Activated CD4-positive, alpha-beta T cell treated with anti-CD3 and anti-CD28 coated beads, Interleukin-2, Interleukin-6, amounts not matched to agents 100 ng/mL and 50 ng/mL, durations not matched to agents 16 hours and 8 hours (primary cell): Measurements from ENCODE around the gene MS4A15.
"Not testable (repeated sequence)": the region's sequence is repeated elsewhere in the genome, so short reads cannot be mapped to it uniquely, and the experiment has no call there.

Experiments
- DNase-seq: peaks from one replicate; pipeline ENCODE4 v3.0.0-alpha.2; 2020

The MS4A15 gene

DNA sequence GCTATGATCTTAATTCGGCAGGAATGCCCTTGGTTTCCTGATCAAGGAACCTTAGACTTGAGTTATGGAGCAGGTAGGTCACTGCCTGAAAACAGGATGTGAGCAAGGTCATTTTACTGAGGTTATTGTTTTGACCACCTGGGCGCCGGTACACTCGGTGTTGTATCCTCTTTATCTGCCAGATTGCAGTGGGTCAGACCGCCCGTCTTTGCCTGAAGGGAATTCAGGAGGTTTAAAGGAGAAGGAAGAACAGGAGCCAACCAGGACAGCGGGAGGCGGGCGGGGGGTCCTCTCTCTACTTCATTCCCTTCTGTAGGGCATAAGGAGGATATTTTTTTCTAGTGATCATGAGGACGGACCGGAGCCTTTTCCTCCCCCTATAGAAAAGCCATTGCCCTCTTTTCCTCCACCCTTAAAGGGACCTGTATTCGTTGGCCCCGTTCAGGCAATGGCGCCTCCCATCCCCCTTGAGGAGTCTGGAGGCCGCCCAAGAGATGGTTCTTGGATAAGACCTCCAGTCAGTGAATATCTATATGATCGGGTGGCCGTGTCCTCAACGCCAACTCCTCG is 649 bp downstream of the MS4A15 start:
- DNase-seq = no peak

- DNase-seq = not testable (repeated sequence)
These were observed 2.0 kb downstream of the MS4A15 start for GRCh38 chr11:60758671-60759070.

- not testable (repeated sequence) for DNase-seq
These were observed 3.0 kb downstream of the MS4A15 start for GRCh38 chr11:60759438-60760225.

- no peak for DNase-seq
These were observed 4.9 kb downstream of the MS4A15 start for GRCh38 chr11:60761436-60762190.

GRCh38 chr11:60762851-60763691 is 6.4 kb downstream of the MS4A15 start:
- DNase-seq = peak; percentile 10

DNA sequence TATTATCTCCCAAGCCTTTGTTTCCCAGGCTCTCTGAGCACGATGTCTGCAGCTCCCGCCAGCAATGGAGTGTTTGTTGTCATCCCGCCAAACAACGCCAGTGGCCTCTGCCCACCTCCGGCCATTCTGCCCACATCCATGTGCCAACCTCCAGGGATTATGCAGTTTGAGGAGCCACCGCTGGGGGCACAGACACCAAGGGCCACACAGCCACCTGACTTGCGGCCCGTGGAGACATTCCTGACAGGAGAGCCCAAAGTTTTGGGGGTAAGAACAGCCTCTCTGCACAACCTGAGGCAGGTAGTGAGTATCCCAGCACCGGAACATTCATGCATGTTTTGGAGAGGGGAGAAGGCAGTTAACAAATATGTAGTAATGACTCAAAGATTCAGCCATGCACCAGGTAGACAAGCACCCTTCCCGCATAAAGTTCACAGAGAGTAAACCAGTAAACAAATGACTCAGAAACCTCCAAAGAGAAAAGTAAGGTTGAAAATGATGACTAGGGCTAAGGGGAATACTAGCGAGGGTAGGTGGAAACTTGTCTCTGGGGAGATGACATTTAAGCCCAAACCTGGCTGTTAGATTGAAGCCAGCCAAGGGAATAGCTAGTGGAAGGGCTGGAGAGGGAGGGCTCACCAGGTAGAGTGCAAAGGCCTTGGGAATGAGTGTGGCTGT is 7.2 kb downstream of the MS4A15 start:
- peak; percentile 5 for DNase-seq

DNA sequence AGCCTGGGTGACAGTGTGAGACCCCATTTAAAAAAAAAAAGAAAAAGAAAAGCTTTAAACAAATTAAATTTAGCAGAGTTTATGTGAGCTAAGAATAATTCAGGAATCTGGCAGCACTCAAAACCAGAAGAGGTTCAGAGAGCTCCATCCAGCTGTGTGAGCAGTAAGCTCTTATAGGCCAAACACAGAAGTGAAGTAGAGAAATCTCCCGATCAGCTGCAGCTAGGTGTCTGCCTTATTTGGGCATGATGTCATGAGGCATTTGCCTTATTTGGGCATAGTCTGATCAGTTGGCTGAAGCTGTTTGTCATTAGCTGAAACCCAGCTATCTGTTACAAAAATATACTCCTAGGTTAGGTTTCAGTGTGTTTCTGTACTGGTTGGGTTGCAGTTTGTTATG is 8.2 kb downstream of the MS4A15 start:
- no peak for DNase-seq

GRCh38 chr11:60765355-60765754 is 8.7 kb downstream of the MS4A15 start:
- DNase-seq = no peak

DNA sequence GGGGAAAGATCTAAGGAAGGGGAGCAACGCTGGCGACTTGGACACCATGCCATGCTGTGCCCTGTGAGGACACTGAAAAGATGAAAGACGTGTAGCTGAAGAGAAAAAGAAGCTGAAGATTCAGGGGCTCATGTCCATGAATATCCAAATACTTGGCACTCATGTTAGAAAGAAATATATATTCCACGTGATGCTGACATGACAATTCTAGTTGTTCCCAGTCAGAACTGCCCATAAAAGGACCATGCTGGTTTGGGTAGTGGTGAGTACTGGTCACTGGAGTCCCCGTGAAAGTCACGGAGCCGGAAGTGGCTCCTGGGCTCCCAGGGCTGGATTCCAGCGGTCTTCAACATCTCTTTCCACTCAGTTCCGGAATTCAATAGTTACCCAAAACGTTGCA is 9.9 kb downstream of the MS4A15 start:
- DNase-seq = no peak

- DNase-seq = peak; percentile 23
These were observed 10.7 kb downstream of the MS4A15 start for GRCh38 chr11:60767388-60767811.

DNA sequence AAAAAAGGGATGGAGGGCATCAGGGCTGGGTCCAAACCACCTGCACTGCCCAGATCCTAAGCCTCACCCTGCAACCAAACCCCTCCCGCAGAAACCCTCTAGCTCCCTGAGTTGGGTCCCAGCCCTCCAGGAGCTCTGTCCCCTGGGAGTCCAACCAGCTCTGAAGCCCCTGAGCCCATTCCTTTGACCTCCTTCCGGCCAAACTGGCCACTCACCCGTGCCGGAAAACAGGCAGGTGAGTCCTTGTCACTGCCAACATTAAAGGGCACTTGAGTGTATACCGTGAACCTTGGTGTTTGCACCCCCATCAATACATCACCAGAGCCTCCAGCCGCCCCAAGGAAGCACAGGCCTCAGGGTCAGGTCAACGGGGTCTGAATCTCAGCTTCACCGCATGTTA is 11.5 kb downstream of the MS4A15 start:
- no peak for DNase-seq

- no peak for DNase-seq
These were observed 12.6 kb downstream of the MS4A15 start for GRCh38 chr11:60769273-60769672.

DNA sequence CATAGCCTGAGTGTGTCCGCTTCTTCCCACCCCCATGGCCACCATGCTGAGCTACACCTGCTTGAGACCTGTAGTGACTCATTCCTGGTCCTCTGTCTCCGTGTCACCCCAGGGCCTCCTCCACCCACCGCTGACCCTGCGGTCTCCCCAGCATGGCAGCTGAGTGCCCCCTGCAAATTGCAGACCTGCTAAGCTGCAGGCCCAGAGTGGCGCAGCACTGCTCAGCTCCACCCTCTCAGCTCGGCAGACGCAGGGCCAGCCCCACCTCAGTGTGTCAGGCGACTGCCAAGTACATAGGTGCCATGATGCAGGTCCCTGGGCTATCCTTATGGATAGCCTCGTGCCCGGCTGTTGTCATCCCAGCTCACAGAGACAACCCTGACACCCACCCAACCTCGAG is 13.1 kb downstream of the MS4A15 start:
- no peak for DNase-seq

GRCh38 chr11:60771146-60771545 is 14.5 kb downstream of the MS4A15 start:
- DNase-seq = no peak

DNA sequence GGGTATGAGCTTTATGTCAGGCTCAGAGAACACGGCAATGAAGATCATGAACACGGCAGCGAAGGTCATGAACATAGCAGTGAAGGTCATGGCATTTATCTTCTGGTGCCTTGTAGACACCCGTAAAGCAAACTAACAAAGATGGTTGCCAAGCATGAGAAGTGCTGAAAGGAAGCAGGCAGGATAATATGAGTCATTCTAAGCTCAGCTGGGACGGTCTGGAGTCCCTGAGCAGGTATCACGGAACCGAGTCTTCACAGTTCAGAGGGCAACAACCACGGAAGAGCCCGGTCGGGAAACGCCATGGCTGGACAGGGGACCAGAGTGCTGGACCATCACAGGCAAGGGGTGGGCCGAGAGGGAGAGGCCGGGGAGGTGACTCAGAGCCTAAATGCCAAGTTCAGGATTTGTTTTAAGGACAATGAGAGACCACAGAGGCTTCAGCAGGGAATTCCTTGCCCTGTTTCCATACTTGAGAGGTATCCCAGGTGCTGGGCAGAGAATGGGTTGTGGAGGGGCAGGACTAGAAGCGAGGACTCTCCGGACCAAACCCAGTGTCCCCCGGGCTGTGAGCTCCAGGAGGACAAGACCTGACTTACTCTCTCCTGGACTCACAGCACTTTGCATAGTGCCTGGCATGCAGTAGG is 15.3 kb downstream of the MS4A15 start:
- no peak for DNase-seq

GRCh38 chr11:60772666-60773065 is 16.0 kb downstream of the MS4A15 start:
- no peak for DNase-seq

DNA sequence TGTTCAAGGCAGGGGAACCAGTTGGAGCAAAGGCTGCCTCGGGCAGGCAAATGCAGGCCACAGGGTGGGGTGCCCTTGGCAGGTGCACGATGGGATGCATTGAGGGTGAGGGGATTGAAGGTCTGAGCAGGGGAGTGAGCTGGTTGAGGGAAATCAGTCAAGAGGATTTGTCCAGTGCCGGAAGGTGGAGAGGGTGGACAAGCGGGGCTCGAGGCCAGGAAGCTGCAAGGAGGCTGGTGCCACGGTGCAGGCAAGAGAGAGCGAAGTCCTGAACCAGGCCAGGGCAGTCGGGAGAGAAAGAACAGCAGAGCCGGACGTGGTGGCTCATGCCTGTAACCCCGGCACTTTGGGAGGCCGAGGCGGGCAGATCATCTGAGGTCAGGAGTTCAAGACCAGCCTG is 18.1 kb downstream of the MS4A15 start:
- DNase-seq = no peak

DNA sequence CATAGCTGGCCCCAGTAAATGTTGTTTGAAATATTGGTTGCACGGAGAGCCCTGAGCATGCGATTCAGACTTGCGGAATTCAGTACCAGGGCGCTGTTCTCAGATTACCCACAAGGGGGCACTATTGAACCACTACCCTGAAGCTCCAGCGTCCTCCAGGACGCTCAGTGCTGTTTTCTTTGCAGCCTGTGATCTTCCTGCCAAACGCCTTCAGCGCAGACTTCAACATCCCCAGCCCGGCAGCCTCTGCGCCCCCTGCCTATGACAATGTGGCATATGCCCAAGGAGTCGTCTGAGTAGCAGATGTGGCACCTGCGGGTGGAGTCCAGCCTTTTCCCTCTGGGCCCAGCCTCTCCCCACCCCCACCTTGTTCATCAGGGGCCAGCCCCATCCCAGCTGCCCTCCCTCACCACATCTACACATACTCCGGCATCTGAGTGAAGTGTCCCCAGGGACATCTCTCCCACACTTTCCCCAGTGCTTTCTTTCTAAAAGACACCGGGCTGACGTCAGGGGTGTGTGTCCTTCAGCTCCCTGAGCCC is 18.8 kb downstream of the MS4A15 start:
- peak; percentile 88 for DNase-seq

DNA sequence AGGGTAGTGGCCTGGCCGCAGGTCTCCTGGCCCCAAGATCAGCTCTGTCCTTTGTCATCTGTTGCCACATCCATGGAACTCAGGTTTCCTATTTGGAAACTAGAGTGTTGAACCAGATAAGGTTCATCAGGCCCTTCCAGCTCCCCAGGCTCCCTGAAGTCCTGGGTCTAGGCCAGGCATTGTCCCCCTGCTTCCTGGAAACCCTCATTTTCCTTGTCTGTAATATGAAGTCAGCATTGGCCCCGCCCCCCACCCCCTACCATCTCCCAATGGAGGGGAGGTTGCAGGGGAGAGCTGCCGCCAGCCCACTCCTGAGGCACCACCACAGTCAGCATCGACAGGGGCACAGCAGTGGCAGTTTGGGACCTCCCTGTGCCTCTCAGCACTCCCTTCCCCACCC is 19.5 kb downstream of the MS4A15 start:
- no peak for DNase-seq

DNA sequence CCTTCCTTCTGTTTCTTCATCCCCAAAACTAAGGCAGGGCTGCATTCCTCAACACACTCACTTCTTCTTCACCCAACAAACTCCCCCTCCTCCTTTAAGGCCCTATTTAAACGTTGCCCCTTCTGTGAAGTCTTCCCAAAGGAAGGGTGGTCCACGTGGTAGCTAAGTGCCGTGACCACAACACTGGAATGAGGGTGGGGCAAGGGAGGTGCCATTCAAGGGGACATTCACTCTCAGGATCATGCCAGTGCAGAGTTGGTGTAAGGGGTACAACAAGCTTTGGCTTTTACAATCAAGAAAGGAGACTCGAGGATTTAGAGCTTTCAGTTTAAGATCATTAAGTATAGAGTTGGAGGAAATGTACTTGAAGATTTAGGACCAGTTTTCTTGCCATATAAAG is 20.4 kb downstream of the MS4A15 start:
- DNase-seq = no peak

- no peak for DNase-seq
These were observed 20.9 kb downstream of the MS4A15 start for GRCh38 chr11:60777572-60777971.

DNA sequence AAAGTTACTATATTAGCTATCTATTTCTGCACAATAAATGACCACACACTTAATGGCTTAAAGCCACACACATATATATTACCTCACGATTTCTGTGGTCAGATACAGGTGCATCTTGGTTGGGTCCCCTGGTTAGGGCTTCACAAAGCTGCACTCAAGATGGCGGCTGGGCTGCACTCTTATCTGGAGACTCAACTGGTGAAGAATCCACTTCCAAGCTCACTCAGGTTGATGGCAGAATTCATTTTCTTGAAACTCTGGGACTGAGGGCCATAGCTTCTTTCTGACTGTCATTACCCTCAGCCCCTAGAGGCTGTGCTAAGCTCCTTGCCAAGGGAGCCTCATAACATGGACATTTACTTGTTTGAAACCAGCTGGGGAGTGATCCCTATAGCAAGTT is 23.4 kb downstream of the MS4A15 start:
- no peak for DNase-seq
